Neural crest cell (in vitro differentiated cells): Measurements from ENCODE around the gene PDCL2. TPM values are rescaled to one million over a fixed set of nuclear protein-coding genes. Genes with fewer than 3 reads are reported as not detected.
"Not testable (repeated sequence)": the region's sequence is repeated elsewhere in the genome, so short reads cannot be mapped to it uniquely, and the experiment has no call there.

Experiments used
- DNase-seq: peaks from one replicate; pipeline ENCODE4 v3.0.0; 2021; ENCODE audit warnings: low read depth, mixed read lengths, low spot score
- H3K27ac Mint-ChIP-seq: one replicate; pipeline ENCODE4 v1.8.0; 2021; ENCODE audit warnings: mild to moderate bottlenecking, mixed read lengths; ENCODE audit not compliant: unreplicated experiment
- H3K27me3 Mint-ChIP-seq: 2 replicates; pipeline ENCODE4 v1.8.0; 2021; ENCODE audit warnings: low read depth, mild to moderate bottlenecking, mixed read lengths
- H3K36me3 Mint-ChIP-seq: 2 replicates; pipeline ENCODE4 v1.8.0; 2021; ENCODE audit warnings: low read depth, mild to moderate bottlenecking, mixed read lengths
- H3K4me1 Mint-ChIP-seq: 2 replicates; pipeline ENCODE4 v1.8.0; 2021; ENCODE audit warnings: mixed read lengths
- H3K4me3 Mint-ChIP-seq: one replicate; pipeline ENCODE4 v1.8.0; 2021; ENCODE audit warnings: mild to moderate bottlenecking, mixed read lengths
- H3K9me3 Mint-ChIP-seq: 2 replicates; pipeline ENCODE4 v1.8.0; 2021; ENCODE audit warnings: mixed read lengths
- total RNA-seq: library from RNA; stranded (reverse); gene quantifications from 2 replicates; pipeline ENCODE4 v1.2.1, GENCODE V29; 2021
- TF ChIP-seq, protein P1 (sequence below): fragments of 200-600 bp; sonication (generic); conservative IDR thresholded peaks from 2 replicates; pipeline ENCODE4 v1.5.0; 2021; ENCODE audit warnings: antibody characterized with exemption, mild to moderate bottlenecking

Gene PDCL2
- total RNA-seq, 1 donor from 2014 or later, result not detected

DNA sequence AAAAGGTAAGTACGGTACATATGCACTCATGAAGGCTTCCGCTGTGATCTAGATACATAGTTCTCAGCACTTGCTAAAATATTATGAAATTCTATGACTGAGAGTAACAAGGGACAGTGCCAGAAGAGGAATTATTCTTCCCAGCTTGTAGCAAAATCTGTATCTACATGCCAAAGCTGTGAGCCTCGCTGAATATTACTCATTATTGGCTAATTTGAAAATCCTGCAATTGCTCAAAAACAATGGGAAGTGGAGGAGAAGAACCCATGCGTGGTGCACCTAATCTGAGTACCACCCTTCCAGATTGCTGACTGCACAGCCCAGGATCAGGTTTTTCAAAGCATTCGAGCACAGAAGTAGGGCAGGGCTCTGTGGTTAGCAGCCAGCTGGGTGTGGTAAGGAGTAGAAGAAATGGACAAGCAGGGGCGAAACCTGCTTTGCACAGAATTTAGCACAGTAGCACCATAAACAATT, 17.4 kb upstream of the PDCL2 start:
- Mint-ChIP-seq H3K4me3 (no peak overlapping the region), H3K4me1 (peaks cover 4% of the 10 kb centered on the region), H3K27me3 (no peaks in the 10 kb centered on the region), H3K27ac (no peak overlapping the region), H3K9me3 (no peaks in the 10 kb centered on the region), H3K36me3 (no peaks in the 10 kb centered on the region)
- no peak for DNase-seq
- TF ChIP-seq, protein P1, sequence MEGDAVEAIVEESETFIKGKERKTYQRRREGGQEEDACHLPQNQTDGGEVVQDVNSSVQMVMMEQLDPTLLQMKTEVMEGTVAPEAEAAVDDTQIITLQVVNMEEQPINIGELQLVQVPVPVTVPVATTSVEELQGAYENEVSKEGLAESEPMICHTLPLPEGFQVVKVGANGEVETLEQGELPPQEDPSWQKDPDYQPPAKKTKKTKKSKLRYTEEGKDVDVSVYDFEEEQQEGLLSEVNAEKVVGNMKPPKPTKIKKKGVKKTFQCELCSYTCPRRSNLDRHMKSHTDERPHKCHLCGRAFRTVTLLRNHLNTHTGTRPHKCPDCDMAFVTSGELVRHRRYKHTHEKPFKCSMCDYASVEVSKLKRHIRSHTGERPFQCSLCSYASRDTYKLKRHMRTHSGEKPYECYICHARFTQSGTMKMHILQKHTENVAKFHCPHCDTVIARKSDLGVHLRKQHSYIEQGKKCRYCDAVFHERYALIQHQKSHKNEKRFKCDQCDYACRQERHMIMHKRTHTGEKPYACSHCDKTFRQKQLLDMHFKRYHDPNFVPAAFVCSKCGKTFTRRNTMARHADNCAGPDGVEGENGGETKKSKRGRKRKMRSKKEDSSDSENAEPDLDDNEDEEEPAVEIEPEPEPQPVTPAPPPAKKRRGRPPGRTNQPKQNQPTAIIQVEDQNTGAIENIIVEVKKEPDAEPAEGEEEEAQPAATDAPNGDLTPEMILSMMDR, result no peak

- Mint-ChIP-seq H3K4me1 (peaks cover 4% of the 10 kb centered on the region), H3K27me3 (no peaks in the 10 kb centered on the region), H3K9me3 (no peaks in the 10 kb centered on the region), H3K4me3 (no peak overlapping the region), H3K27ac (no peak overlapping the region), H3K36me3 (no peaks in the 10 kb centered on the region)
- TF ChIP-seq, protein P1, result no peak
- DNase-seq, result no peak
These were observed 16.5 kb upstream of the PDCL2 start for GRCh38 chr4:55608591-55608990.

DNA sequence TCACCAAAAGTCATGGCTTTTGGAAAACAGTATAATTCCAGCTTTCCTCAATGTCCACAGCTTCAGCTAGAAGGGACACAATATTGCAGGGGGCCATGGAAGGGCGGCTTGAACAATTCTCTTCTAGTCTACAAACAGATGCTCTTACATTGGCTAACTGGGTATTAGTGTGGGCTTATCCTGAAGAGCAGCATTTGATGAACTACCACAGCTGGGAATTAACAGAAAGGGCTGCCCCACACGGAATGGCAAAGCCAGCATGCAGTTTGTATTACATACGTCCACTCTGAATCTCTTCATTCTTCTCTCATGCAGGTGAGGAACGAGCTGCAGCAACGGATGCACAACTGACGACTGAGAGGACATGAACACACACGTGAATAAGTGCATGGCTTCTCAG, 13.0 kb upstream of the PDCL2 start:
- Mint-ChIP-seq H3K9me3 (no peaks in the 10 kb centered on the region), H3K27me3 (no peaks in the 10 kb centered on the region), H3K4me1 (peaks cover 4% of the 10 kb centered on the region), H3K4me3 (no peak overlapping the region), H3K36me3 (no peaks in the 10 kb centered on the region), H3K27ac (no peak overlapping the region)
- TF ChIP-seq, protein P1, result no peak
- no peak for DNase-seq

DNA sequence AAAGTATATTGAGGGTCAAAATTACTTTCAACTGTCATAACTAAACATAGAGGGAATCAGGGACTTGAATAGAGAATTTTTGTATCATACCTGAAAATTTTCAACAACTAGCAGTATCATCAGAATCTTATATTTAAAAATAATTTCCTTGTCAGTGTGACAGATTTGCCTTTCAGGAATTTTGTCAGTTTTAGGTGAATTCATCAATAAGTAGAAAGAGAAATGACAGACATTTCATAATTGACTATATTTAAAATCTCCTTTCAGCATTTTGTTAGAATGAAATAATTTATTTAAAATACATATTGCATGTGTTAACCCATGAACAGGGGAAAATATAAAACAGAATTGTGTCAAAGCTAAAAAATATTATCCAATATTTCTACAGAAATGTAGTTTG, 8.6 kb upstream of the PDCL2 start:
- Mint-ChIP-seq H3K36me3 (no peaks in the 10 kb centered on the region), H3K27me3 (no peaks in the 10 kb centered on the region), H3K4me1 (no peaks in the 10 kb centered on the region), H3K27ac (no peak overlapping the region), H3K9me3 (no peaks in the 10 kb centered on the region), H3K4me3 (no peak overlapping the region)
- no peak for DNase-seq
- TF ChIP-seq, protein P1, result no peak

DNA sequence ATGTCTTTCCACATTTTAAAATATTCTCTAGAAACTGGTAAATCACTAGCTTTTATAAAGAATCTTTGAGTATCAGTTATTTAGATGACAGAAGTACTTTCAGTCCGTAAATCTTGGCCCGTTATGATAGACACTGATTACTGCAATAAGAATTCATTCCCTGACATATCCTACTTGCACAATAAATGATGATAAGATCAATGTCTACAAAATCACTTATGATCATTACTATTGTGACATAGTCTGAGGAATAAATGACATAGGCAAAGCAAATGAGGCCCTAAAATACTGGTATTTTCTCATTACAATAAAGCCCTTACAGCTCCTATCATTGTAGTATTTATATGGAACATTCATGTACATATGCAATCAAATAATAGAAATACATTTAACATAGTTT, 6.6 kb upstream of the PDCL2 start:
- Mint-ChIP-seq H3K36me3 (no peaks in the 10 kb centered on the region), H3K27me3 (no peaks in the 10 kb centered on the region), H3K4me1 (no peaks in the 10 kb centered on the region), H3K27ac (no peak overlapping the region), H3K9me3 (no peaks in the 10 kb centered on the region), H3K4me3 (no peak overlapping the region)
- no peak for DNase-seq
- TF ChIP-seq, protein P1, result no peak

- Mint-ChIP-seq H3K4me3 (no peak overlapping the region), H3K27me3 (no peaks in the 10 kb centered on the region), H3K27ac (no peak overlapping the region), H3K36me3 (peaks cover 7% of the 10 kb centered on the region), H3K9me3 (peaks cover 16% of the 10 kb centered on the region), H3K4me1 (no peaks in the 10 kb centered on the region)
- DNase-seq, result no peak
- TF ChIP-seq, protein P1, result no peak
These were observed 3.9 kb downstream of the PDCL2 start for GRCh38 chr4:55588160-55588559.

DNA sequence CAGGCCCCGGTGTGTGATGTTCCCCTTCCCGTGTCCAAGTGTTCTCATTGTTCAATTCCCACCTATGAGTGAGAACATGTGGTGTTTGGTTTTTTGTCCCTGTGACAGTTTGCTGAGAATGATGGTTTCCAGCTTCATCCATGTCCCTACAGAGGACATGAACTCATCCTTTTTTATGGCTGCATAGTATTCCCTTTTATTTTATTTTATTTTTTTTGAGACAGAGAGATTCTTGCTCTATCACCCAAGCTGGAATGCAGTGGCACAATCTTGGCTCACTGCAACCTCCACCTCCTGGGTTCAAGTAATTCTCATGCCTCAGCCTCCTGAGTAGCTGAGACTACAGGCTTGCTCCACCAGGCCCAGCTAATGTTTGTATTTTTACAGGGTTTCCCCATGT, 9.3 kb downstream of the PDCL2 start:
- not testable (repeated sequence) for H3K4me1 Mint-ChIP-seq, DNase-seq, H3K27ac Mint-ChIP-seq, H3K4me3 Mint-ChIP-seq, H3K27me3 Mint-ChIP-seq
- H3K9me3 Mint-ChIP-seq, result peaks cover 14% of the 10 kb centered on the region
- peaks cover 11% of the 10 kb centered on the region for H3K36me3 Mint-ChIP-seq
